ENCODE data around the gene CCDC60.
"Not testable (repeated sequence)": the region's sequence is repeated elsewhere in the genome, so short reads cannot be mapped to it uniquely, and the experiment has no call there.

The CCDC60 gene

DNA sequence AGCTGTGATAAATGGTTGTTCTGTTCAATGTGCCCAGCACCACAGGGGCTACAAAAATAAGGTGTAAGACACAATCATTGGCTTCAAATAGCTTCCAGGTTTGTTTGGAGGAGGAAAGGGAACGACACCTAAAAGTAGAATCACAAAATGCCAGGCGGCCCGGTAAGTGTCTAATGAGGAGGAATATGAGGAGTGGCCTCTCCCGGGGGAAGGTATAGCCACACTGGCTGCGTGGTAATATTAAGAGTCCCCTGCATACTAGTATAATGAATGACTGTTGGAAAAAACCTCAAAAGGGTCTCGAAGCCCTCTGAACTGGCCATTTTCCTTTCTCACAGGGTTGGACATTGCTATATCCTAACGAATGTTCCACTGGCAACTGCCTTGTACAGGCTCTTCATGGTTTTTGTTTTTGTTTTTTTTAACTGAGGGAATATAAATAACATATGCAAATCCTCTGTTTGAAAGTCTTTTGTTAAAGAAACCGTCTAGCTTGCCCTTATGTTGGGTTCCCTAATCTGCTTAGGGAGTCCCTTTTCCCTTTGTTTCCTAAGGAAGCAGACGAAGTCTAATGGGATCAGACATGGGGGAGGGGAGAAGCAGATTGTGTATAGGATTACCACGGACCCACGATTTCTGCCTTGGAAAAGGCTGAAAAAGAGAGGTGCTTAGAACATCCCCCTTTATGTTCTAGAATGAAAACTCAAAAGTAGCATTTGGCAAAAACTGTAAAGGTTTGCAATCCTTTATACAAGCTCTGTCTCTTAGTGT is 4.2 kb downstream of the CCDC60 start:
- DNase-seq, result peak; percentile 85 to 96

DNA sequence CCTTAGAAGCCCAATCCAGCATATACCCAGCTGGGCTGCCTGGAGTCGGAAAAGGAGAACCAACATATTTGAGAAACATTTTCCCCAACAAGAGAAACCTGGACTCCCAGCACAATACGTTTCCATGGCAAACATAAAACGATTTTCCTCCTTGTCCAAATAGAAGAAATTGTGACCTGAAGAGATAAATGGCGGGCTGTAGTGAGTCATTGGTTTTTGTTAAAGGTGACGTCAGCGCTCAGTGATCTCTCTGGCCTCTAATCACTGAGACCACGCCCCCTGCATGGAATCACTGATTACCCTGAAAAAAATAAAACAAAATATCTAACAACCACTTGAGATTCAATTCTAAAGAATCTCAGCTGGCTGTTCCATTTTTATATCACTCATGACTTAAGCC is 6.0 kb downstream of the CCDC60 start:
- no peak for DNase-seq

DNA sequence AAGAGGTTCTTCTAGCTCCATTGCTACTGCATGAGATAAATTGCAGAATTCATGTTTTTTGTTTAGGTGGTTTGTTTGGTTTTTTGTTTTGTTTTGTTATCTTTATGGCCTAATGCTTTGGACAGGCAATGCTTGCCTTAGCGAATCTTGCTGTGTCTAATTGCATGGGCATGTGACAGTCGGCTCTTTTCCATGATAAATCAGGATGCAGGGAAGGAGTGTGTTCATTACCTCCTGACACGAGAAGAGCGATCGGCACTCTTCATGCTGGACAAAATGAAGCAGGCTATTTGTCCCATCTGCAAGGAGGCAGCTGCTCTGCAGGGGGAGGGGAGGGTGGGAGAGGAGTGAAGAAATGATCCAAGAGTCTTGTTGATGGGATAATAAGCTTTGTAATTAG is 6.5 kb downstream of the CCDC60 start:
- DNase-seq, result no peak

DNA sequence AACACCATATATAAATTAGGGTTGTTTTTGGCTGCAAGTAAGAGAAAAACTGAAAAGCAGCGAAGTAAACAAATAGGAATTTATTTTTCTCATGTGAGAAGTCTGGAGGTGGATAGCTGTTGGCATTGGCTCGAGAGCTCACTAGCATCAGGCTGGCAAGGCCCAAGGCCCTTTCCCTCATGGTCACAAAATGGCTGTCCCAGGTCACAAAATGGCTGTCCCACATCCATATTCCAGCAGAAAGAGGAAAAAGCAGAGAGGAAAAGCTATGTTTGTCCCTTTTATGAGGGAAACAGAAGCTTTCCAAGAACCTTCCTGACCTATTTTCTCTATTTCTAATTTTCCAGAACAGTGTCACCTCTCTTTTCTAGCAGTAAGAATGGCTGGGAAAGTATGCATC is 7.5 kb downstream of the CCDC60 start:
- no peak for DNase-seq

DNA sequence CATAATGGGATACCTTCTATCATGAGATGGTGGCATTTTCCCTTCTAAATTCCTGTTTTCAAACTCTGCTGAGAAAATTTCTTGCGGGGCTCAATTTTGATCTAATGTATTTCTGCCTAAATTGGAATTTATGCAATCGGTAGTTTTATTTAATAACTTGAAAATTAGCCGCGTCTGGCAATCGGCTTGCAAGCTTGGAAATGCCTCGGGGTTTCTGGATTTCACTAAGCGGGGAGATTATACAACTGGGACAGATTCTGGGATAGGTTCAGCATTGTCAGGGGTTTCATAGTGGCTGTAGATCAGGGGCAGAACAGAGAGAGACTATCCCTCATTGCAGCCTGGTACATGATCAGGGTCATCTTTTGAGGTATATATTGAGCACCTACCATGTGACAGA is 8.6 kb downstream of the CCDC60 start:
- no peak for DNase-seq

DNA sequence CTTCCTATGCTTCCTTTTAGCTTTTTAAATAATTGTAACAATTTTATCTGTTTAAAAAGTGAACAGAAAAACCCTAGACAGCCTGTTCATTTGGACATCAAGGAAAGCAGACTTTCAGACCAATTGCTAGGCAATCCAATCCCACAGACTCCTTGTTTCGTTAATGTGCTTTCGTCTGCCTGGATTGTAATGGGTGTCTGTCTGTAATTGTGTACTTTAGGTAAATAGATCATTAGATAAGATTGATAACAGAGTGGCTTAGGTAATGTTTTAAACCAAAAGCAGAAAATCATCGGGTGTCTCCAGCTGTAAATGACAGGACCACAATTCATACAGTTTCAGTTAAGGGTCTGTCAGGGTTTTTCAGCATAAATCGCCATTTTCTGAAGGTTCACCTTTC is 19.6 kb downstream of the CCDC60 start:
- DNase-seq, result no peak

DNA sequence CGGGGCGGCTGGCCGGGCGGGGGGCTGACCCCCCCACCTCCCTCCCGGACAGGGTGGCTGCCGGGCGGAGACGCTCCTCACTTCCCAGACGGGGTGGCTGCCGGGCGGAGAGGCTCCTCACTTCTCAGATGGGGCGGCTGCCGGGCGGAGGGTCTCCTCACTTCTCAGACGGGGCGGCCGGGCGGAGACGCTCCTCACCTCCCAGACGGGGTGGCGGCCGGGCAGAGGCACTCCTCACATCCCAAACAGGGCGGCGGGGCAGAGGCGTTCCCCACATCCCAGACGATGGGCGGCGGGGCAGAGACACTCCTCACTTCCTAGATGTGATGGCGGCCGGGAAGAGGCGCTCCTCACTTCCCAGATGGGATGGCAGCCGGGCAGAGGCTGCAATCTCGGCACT is 25.8 kb downstream of the CCDC60 start:
- not testable (repeated sequence) for DNase-seq

DNA sequence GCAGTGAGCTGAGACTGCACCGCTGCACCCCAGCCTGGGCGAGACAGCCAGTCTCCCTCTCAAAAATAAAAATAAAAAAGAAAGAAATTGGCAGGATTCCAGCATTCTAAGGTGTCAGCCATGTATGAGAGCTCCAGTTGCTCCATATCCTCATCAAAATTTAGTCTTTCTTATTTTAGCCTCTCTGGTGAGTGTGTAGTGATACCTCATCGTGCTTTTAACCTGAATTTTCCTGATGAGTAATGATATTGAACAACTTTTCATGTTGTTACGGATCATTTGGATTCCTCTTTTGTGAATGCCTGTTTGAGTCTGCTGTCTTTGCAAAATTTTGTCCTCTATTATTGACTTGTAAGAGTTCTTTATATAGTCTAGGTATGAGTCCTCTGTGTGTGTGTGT is 28.5 kb downstream of the CCDC60 start:
- no peak for DNase-seq

DNA sequence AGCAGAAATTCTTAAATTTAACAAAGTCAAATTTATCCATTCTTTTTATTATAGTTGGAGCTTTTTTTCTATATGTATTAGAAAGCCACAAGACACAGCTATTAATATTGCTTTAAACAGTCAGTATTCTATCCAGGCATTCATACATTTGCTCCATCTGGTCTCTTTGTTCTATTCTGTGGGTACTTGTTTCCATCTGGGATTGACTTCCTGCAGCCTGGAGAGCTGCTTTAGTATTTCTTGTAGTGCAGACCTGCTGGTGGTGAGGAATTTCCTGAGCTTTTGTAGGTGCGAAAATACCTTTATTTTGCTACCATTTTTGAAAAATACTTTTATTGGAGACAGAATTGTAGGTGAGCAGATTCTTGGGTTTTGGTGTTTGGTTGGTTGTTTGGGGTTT is 29.0 kb downstream of the CCDC60 start:
- DNase-seq, result peak in 1 of 2 experiments; percentile 46

DNA sequence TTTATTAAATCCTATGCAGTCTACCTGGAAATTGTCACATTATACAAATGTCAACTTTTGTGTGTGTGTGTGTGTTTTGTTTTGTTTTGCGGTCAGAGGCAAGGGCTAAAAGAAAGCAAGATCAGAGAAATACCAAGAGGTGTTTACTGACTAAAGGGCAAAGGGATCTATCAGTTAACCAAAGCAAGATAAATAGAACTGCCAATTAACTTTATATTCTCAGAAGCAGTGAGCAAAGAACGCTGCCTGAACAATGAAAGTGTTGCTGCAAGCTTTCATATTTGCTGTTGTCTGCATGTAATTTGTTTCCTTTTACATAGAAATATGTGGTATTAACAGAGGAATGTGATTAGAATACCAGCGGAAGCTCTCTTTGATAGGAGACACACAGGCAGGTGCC is 30.9 kb downstream of the CCDC60 start:
- DNase-seq, result no peak

DNA sequence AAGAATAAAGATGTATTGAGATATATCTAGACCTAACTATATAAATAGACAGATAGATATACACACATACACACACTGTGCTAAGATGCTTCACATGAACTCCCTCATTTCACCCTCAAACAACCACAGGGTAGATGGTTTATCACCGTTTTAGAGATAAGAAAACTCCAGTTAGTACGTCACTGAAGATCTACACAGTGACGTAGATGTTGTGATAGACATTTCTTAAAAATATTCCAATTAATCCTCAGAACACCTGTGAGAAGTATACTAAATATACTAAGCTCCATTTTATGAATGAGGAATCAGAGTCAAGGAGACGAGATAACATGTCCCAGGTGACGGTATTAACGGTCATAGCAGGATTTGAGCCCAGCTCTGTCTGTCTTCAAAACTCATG is 31.5 kb downstream of the CCDC60 start:
- DNase-seq, result no peak

DNA sequence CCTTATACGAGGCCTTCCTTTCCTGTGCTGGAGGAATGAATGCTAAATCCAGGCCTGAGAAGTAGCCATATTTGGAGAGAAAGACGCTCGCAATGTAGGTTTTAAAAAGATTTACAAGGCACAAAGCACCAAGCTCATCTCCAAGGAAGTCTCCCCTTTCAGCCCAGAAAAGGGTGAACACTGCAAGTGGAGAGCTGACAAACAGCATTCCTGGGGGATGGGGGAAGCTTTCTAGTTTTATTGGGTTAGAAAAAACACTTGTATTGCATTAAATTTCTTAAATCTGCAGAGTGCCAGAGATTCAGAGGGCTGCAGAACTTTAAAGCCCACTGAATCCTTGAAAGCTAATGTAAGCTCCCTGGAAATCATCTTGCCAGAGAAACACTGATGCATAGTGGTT is 34.6 kb downstream of the CCDC60 start:
- DNase-seq, result no peak

DNA sequence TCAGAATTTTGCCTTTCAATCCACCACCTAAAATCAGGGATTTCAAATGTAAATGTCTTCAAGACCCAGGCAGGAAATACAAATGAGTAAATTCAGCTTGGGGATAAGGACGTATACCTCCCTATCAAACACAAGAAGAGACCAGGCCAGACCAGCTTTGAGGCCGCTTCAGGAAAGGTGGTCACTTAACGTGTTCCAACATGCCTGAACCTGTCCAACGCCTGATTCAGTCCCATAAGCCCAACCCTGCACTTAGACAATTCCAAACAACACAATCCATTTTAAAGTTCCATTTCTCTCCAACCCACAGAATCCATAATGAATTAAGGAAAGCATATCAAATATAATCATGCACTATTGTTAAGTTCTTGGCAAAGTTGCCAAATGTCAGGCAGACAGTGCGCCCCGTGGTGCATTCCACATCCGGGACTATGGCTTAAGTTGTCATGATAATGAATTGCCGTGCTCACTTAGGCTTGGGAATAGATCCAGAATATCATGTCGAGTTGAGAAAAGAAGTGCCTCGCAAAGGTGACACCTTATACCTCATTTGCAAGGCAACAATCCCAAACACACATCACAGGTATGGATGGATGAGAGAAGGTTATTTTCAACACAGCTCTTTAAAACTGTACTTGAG is 35.5 kb downstream of the CCDC60 start:
- no peak for DNase-seq

DNA sequence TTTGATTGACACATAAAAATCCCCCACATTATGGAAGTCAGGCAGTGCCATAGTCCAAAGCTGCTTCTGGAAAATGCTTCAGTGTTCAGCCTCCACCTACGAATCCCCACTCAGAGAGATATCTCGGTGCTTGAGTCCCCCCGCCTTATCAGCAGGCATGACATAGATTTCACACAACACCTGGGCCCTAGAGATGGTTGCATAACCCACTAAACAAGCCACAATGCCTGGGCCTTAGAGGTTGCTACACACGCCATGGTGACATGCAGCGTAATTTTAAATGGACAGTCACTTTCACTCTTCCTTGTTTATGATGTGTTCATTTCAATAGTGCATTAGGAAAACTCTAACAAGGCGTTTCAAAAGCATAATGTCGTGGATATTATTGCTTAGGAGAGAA is 38.0 kb downstream of the CCDC60 start:
- no peak for DNase-seq

DNA sequence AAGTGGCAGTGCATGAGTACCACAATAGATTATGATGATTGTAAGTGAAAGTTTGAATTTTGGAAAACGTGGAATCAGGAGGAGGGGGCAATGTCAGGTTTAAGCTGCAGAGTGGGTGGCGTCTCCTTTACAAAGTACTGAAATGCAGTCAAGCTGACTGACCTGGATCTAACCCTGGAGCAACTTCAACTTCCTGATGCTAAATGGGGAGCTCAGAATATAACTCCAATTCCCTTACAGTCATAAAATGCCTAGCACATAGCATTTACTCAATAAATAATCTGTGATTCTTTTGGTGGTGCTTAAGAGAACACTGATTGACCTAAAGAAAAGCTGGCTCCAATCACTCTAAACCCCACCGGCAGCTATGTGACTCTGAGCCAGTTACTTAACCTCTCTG is 38.5 kb downstream of the CCDC60 start:
- DNase-seq, result no peak

DNA sequence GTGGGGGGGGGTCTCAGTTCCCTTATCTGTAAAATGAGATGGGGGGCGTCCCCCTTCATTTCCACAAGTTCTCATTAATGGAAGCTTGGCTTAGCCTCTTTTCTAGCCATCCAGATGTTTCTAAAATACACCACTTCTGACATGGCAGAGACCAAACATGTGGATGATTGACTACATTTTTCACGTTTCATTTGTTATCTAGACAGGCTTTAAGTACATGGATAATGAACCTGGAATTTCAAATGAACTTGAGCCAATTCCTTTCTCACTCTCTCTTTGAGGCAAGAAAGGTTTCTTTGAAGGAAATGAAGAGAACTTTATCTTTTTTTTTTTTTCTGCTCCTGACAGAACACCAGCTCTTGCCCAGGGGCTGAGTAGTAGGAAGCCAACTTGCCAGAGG is 39.1 kb downstream of the CCDC60 start:
- no peak for DNase-seq

DNA sequence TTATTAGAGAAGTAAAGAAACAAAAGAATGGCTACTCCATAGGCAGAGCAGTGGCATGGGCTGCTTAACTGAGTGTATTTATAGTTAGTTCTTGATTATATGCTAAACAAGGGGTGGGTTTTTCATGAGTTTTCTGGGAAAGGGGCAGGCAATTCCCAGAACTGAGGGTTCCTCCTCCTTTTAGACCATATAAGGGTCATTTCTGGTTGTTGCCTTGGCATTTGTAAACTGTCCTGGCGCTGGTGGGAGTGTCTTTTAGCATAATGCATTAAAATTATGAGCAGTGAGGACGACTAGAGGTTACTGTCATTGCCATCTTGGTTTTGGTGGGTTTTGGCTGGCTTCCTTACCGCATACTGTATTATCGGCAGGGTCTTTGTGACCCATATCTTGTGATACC is 40.1 kb downstream of the CCDC60 start:
- DNase-seq, result no peak

DNA sequence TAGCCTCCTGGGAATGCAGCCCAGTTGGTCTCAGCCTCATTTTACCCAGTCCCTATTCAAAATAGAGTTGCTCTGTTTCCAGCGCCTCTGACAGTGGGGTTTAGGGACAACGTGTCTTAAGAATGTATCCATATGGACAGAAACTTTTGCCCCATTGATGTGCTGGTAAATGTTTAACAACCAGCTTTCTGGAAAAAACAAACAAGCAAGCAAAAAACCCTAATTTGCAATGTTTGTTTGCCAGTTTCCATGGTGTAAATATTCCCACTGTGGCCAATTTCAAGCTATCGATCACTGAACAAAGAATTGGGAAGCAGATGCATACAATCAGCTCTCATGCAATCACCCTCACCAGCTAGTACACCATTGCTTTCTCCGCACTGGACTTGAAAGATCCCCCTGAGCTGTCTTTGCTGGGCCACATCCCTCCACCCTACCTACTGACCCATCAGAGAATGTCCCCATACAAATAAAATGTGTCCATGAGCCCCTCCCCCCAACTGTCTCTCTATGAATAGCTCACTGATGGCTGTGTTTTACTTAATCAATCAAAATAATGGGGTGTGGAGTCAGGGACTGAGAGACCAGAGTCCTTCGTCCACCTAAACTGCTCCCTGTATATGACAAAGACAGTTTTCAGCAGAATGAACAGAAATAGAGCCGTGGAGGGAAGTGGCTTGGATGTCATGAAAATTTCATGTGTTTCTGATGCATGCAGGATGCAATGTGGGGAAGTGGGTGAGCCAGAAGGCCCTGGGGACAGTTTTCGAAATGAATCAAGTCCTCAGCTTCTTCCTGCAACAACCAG is 40.8 kb downstream of the CCDC60 start:
- DNase-seq, result no peak

DNA sequence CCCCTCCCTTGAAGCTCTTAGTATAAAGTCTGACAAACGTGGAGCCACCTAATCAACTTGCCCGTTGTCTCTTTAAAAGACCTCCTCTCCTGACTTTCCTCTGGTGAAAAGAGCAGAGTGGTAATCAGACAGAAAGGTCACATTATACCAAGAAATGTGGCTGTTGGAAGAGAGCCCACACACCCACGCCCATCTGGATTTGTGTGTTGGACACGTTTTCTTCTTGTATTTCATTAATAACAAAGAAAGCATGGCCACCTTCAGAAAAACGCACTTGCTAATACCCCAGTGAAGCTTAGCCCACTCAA is 41.3 kb downstream of the CCDC60 start:
- DNase-seq, result no peak

DNA sequence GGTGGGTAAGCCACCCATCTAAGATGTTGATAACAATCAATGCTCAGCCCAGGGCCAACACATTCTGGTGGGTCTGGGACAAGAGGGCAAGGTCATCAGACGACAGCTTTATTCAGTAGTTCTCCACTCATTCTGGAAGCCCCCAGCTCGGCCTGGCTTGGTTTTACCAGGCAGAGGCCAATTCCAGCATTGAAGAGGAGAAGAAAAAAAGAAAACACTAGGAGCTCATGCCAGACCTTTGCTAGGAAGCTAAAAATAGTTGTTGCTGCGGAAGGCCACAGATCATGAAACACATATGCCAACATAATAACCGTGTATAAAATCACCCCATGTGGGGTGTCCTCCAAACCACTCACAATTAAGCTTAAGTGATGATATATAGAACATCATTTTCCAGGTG is 44.4 kb downstream of the CCDC60 start:
- no peak for DNase-seq

DNA sequence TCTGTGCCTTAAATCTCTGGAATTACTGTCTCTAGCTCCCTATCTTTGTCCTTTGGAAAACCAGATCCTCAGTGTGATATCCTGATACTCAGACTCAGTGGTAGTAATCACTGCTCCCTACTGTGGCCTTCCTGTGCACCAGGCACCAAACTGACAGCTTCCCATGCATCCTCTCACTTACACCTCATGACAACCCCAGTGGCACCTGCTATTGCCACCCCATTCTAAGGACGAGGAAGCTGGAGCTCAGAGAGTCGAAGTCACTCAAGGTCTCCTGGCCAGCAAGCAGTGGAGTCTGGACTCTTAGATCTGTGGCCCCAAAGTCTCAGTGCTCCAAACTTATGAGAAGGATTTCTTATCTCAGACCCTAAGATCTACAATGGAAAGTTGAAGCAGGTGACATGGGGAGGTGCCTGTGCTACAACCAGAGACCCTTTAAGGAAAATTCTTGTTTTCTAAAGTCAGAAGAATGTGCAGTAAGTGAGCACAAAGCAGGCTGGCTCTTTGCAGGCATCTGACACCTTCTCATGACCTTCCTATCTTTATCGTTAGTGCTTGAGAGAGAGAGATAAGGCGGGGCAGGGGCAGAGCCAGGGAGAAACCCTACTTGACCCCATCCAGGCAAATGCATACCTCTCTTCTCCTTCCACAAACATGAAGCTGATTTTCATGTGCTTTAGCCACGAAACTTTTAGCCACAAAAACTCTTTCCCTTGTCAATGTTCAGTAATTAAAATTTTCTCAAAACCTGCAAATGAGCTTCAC is 47.1 kb downstream of the CCDC60 start:
- DNase-seq, result no peak

DNA sequence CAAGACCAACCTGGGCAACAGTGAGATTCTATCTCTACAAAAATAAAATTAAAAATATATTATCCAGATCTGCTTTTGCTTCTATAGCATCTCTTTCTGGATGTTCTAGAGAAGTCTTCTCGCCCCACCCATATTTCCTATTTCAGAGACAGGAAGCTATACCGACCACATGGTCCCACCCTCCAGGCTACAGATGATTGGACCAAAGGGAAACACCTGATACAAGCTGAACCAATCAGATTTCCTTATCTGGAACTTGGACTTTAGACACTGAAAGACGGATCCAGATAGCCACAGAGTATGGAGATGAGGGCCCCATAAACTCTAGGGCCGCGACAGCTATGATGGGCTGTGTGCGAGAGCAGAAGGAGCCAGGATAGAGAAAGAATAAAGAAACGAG is 48.7 kb downstream of the CCDC60 start:
- no peak for DNase-seq

DNA sequence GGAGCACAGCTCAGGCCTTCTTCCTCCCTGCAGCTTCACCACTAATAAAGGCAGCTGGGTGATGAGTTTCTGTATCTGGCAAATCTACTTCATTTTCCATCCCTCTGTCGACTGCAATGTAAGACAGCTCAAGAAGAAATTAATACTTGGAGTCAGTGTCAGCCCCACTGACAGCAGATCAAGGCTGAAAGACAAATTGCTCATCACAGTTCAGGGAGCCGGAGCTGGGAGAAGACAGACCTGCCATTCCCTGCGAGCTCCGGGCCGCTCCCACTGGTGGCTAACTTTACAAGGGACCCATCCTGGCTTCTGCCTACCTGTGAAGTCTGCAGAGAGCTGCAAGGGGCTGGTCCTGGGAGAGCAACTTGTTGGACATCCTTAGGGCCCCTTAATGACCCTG is 49.8 kb downstream of the CCDC60 start:
- DNase-seq, result no peak

DNA sequence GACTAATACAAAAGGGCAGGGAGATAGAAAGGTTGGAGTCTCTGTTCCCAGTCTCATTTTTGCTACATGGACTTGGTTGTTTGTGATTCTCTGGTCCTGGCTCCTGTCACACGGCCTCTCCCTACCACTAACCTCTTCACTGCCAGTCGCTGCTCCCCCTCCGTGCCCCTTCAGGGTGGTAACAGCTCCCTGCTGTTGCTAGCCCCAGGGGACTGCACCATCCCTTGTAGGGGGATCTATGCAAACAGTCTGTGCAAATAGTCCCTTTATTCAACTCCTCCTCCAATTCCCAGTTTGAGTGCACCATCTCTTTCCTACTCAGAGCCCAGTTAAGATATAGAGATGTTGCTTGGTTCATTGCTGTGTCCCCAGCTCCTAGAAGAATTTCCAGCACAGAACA is 51.1 kb downstream of the CCDC60 start:
- DNase-seq, result no peak

All from NCI-H524 (cell line).